ENCODE results near the gene OR9Q1. TPM values are rescaled to one million over a fixed set of nuclear protein-coding genes. Genes with fewer than 3 reads are reported as not detected.

Gene OR9Q1
- total and polyA plus RNA-seq, 2 of the 13 experiments (the other 11 are each of a cell fraction or from before 2014, with no cell fraction given), result not detected

DNA sequence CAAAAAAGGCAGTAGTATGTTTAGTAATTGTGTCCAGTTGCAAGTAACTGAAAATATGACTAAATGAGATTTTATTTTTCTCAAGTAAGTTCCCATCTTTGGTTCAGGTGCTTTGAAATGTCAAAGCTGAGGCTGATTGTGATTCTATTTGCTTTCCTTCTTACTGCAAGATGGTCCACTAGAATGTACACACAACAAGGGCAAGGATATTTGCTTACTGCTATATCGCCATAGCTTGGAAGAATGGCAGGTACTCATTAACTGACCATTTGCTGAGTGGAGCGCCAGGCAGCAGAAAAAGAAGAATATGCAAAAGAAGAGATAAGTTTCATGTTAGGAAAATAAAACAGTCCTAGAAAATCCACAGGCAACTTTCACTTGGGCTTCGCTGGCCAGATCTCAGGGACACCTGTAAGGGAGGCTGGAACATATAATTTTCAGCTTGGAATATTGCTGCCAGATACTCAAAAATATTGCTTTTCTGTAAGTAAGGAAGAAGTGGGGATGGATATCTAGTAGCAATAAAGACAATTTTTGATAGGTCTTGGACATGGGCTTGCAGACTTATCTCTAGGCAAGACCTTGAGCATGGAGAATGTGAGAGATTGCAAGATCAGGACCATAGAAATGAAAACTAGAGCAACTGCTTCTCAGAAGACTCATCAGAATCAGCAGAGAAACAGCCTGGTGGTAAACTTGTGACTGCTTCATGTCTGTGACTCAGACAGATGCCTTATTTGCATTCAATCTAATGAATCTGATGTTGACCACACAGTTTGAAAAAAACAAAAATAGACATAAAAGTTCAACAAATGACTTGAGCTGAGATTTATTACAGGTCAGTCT, 44.8 kb upstream of the OR9Q1 start (continued):
- TF ChIP-seq HMG20A (CRISPR knock-in tag; IDR thresholded peaks at IDR 0.05; ENCODE audit: borderline replicate concordance), result peak; percentile 58; the same call in 1 of the 2 replicates
- peak; percentile 38; the same call in 1 of the 2 replicates for TF ChIP-seq MIER2 (CRISPR knock-in tag; IDR thresholded peaks at IDR 0.05)
- peak; percentile 37; the same call in 1 of the 2 replicates for TF ChIP-seq RXRB (CRISPR knock-in tag; IDR thresholded peaks at IDR 0.05; ENCODE audit: borderline replicate concordance)
- TF ChIP-seq KLF13 (CRISPR knock-in tag; IDR thresholded peaks at IDR 0.05), result no peak
- TF ChIP-seq ZNF232 (CRISPR knock-in tag; IDR thresholded peaks at IDR 0.05; ENCODE audit: borderline replicate concordance), result no peak
- no peak for TF ChIP-seq CHCHD3 (CRISPR knock-in tag; IDR thresholded peaks at IDR 0.05)
- TF ChIP-seq, protein P1, sequence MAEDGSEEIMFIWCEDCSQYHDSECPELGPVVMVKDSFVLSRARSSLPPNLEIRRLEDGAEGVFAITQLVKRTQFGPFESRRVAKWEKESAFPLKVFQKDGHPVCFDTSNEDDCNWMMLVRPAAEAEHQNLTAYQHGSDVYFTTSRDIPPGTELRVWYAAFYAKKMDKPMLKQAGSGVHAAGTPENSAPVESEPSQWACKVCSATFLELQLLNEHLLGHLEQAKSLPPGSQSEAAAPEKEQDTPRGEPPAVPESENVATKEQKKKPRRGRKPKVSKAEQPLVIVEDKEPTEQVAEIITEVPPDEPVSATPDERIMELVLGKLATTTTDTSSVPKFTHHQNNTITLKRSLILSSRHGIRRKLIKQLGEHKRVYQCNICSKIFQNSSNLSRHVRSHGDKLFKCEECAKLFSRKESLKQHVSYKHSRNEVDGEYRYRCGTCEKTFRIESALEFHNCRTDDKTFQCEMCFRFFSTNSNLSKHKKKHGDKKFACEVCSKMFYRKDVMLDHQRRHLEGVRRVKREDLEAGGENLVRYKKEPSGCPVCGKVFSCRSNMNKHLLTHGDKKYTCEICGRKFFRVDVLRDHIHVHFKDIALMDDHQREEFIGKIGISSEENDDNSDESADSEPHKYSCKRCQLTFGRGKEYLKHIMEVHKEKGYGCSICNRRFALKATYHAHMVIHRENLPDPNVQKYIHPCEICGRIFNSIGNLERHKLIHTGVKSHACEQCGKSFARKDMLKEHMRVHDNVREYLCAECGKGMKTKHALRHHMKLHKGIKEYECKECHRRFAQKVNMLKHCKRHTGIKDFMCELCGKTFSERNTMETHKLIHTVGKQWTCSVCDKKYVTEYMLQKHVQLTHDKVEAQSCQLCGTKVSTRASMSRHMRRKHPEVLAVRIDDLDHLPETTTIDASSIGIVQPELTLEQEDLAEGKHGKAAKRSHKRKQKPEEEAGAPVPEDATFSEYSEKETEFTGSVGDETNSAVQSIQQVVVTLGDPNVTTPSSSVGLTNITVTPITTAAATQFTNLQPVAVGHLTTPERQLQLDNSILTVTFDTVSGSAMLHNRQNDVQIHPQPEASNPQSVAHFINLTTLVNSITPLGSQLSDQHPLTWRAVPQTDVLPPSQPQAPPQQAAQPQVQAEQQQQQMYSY (CRISPR knock-in tag; IDR thresholded peaks at IDR 0.05), result 0 out of 2 replicates have a peak, but pooled peaks have one; percentile 20
- TF ChIP-seq, protein P2, sequence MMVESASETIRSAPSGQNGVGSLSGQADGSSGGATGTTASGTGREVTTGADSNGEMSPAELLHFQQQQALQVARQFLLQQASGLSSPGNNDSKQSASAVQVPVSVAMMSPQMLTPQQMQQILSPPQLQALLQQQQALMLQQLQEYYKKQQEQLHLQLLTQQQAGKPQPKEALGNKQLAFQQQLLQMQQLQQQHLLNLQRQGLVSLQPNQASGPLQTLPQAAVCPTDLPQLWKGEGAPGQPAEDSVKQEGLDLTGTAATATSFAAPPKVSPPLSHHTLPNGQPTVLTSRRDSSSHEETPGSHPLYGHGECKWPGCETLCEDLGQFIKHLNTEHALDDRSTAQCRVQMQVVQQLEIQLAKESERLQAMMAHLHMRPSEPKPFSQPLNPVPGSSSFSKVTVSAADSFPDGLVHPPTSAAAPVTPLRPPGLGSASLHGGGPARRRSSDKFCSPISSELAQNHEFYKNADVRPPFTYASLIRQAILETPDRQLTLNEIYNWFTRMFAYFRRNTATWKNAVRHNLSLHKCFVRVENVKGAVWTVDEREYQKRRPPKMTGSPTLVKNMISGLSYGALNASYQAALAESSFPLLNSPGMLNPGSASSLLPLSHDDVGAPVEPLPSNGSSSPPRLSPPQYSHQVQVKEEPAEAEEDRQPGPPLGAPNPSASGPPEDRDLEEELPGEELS (CRISPR knock-in tag; IDR thresholded peaks at IDR 0.05), result peak; percentile 76
- TF ChIP-seq REPIN1 (CRISPR knock-in tag; IDR thresholded peaks at IDR 0.05; ENCODE audit: borderline replicate concordance, low read depth), result peak; percentile 34; the same call in 1 of the 2 replicates
- no peak for TF ChIP-seq PCBP2 (optimal IDR thresholded peaks at IDR 0.05; ENCODE audit: low read depth, low read length, poor library complexity, severe bottlenecking)
- TF ChIP-seq SRSF9 (IDR thresholded peaks at IDR 0.05; ENCODE audit: borderline replicate concordance, insufficient read depth, low read depth, low read length, poor library complexity, severe bottlenecking), result no peak
- TF ChIP-seq ZNF670 (CRISPR knock-in tag; IDR thresholded peaks at IDR 0.05; ENCODE audit: borderline replicate concordance), result no peak
- peak; percentile 55; the same call in 1 of the 2 replicates for TF ChIP-seq HDAC1 (CRISPR knock-in tag; IDR thresholded peaks at IDR 0.05)
- TF ChIP-seq ZNF709 (CRISPR knock-in tag; IDR thresholded peaks at IDR 0.05), result no peak
- TF ChIP-seq HIVEP1 (CRISPR knock-in tag; IDR thresholded peaks at IDR 0.05), result no peak
- TF ChIP-seq IRF2 (CRISPR knock-in tag; IDR thresholded peaks at IDR 0.05), result 0 out of 2 replicates have a peak, but pooled peaks have one; percentile 22
- TF ChIP-seq HOXA5 (CRISPR knock-in tag; IDR thresholded peaks at IDR 0.05), result peak; percentile 72; the same call in 1 of the 2 replicates
- TF ChIP-seq ZNF264 (CRISPR knock-in tag; IDR thresholded peaks at IDR 0.05), result 0 out of 2 replicates have a peak, but pooled peaks have one; percentile 34
- TF ChIP-seq SP5 (CRISPR knock-in tag; IDR thresholded peaks at IDR 0.05; ENCODE audit: borderline replicate concordance, low read depth), result no peak
- TF ChIP-seq GATA4 (IDR thresholded peaks at IDR 0.05; ENCODE audit: borderline replicate concordance, low read depth), result peak; percentile 68
- no peak for TF ChIP-seq ZNF136 (CRISPR knock-in tag; IDR thresholded peaks at IDR 0.05; ENCODE audit: low read depth)
- 0 out of 2 replicates have a peak, but pooled peaks have one; percentile 26 for TF ChIP-seq POGZ (CRISPR knock-in tag; IDR thresholded peaks at IDR 0.05)
- peak; percentile 59; the same call in 1 of the 2 replicates for TF ChIP-seq MED13 (CRISPR knock-in tag; IDR thresholded peaks at IDR 0.05)
- TF ChIP-seq PHF21A (CRISPR knock-in tag; IDR thresholded peaks at IDR 0.05), result peak; percentile 34; the same call in 1 of the 2 replicates
- TF ChIP-seq ZNF292 (CRISPR knock-in tag; IDR thresholded peaks at IDR 0.05; ENCODE audit: borderline replicate concordance, low read depth), result peak; percentile 33; the same call in 1 of the 2 replicates
